Gastrocnemius medialis (tissue), 4 donors: ENCODE measurements around the gene GPR158. TPM values are rescaled to one million over a fixed set of nuclear protein-coding genes. Genes with fewer than 3 reads are reported as not detected.

Experiments
- ATAC-seq, 2 donors: fragments of 150-250 bp; one replicate each; pipeline ENCODE4 v1.9.1; 2016
- DNase-seq, 2 donors: peaks; one replicate each; pipeline ENCODE4 v3.0.0-alpha.2; 2019
- H3K27ac ChIP-seq, 4 donors: fragments of 200-600 bp; sonication (generic); 1 replicate in 1 of 4; 2 replicates in 3 of 4; pipeline ENCODE4 v1.5.1; 2016 to 2018; ENCODE audit warnings: mild to moderate bottlenecking in 2 of 4, moderate library complexity in 1 of 4
- H3K27me3 ChIP-seq, 3 donors: fragments of 200-600 bp; sonication (generic) in 2 of 3; 1 replicate in 1 of 3; 2 replicates in 2 of 3; pipeline versions ENCODE4 v1.5.1 to v1.6.0; 2016 to 2019; ENCODE audit warnings: mild to moderate bottlenecking in 1 of 3, moderate library complexity in 1 of 3
- H3K36me3 ChIP-seq, 2 donors: fragments of 200-600 bp; sonication (generic) in 1 of 2; one replicate each; pipeline ENCODE4 v1.5.1; 2017 to 2018
- H3K4me1 ChIP-seq, 2 donors: fragments of 200-600 bp; sonication (generic) in 1 of 2; one replicate each; pipeline ENCODE4 v1.5.1; 2016 to 2017; ENCODE audit warnings: mild to moderate bottlenecking in 2 of 2
- H3K4me3 ChIP-seq, 4 donors: fragments of 200-600 bp; sonication (generic) in 3 of 4; 1 replicate in 1 of 4; 2 replicates in 3 of 4; pipeline ENCODE4 v1.5.1; 2016 to 2019; ENCODE audit warnings: mild to moderate bottlenecking in 2 of 4
- H3K9me3 ChIP-seq, 3 donors: fragments of 200-600 bp; sonication (generic) in 2 of 3; 1 replicate in 1 of 3; 2 replicates in 2 of 3; pipeline ENCODE4 v1.5.1; 2016 to 2019
- POLR2A ChIP-seq, 2 donors: fragments of 450-650 bp; IDR thresholded peaks; one replicate each; pipeline ENCODE4 v1.6.1; 2017; ENCODE audit warnings: antibody characterized with exemption in 2 of 2, mild to moderate bottlenecking in 2 of 2, moderate library complexity in 2 of 2
- in situ Hi-C, 4 donors: fragments of 200-750 bp; cut with MboI; loops; one replicate each; pipeline versions ENCODE4 v1.15.0 to v1.8.0; 2017; ENCODE audit warnings: low sequenced_read_pairs in 4 of 4
- intact Hi-C: fragments of 100-400 bp; cut with DNase I; formaldehyde crosslinking; loops from one replicate; pipeline ENCODE4 v1.15.1; 2023; ENCODE audit warnings: low total_unique reads
- total RNA-seq, 4 donors: library from RNA; depleted of rRNA; stranded (reverse); fragments of >200 nt; gene quantifications; one replicate each; pipeline versions ENCODE4 v1.1.0 to v1.2.3, GENCODE V29; 2016
- TF ChIP-seq, protein P1 (sequence below), 5 experiments: fragments of 450-650 bp in 3 of 5; fragments of 200-600 bp in 2 of 5; sonication (generic) in 2 of 5; IDR thresholded peaks in 4 of 5; conservative IDR thresholded peaks in 1 of 5; 1 replicate in 4 of 5; 2 replicates in 1 of 5; pipeline ENCODE4 v1.5.1; 2016 to 2019; ENCODE audit warnings: antibody characterized with exemption in 5 of 5, mild to moderate bottlenecking in 3 of 5, moderate library complexity in 3 of 5

GPR158 gene
- total RNA-seq, 4 donors from 2014 or later, result 0.04 TPM; not detected in 3

DNA sequence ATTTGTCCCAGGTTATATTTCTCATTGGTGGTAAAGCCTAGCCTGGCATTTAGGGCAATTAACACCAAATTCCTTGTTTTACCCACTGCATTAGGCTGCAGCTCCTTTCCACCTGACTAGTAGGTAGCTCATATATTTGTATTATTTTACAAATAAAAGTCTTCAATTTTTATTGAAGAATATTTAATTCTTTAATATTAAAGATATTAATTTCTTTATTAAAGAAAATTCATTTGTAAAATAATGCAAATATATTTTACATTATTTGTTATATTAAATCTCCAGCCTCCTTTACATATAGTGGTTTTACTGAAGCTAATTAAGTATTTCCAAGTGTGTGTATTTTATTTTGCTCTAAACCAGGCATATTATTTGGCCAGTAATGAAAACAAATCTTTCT lies 361.2 kb downstream of the GPR158 start:
- Histone ChIP-seq H3K9me3 (no peaks in the 10 kb centered on the region), H3K4me3 (no peak overlapping the region), H3K4me1 (no peaks in the 10 kb centered on the region), H3K36me3 (no peaks in the 10 kb centered on the region), H3K27ac (no peak overlapping the region), H3K27me3 (no peaks in the 10 kb centered on the region)
- intact Hi-C loops (no loop called here), in situ Hi-C loops (no loop called here)
- no peak for DNase-seq
- no peak for ATAC-seq
- TF ChIP-seq POLR2A (IDR thresholded peaks at IDR 0.05), result no peak
- TF ChIP-seq, protein P1, sequence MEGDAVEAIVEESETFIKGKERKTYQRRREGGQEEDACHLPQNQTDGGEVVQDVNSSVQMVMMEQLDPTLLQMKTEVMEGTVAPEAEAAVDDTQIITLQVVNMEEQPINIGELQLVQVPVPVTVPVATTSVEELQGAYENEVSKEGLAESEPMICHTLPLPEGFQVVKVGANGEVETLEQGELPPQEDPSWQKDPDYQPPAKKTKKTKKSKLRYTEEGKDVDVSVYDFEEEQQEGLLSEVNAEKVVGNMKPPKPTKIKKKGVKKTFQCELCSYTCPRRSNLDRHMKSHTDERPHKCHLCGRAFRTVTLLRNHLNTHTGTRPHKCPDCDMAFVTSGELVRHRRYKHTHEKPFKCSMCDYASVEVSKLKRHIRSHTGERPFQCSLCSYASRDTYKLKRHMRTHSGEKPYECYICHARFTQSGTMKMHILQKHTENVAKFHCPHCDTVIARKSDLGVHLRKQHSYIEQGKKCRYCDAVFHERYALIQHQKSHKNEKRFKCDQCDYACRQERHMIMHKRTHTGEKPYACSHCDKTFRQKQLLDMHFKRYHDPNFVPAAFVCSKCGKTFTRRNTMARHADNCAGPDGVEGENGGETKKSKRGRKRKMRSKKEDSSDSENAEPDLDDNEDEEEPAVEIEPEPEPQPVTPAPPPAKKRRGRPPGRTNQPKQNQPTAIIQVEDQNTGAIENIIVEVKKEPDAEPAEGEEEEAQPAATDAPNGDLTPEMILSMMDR (IDR thresholded peaks at IDR 0.05 in 4 of 5, conservative IDR thresholded peaks at IDR 0.05 in 1 of 5), result no peak

GRCh38 chr10:25547382-25547781 lies 372.6 kb downstream of the GPR158 start:
- no peaks in the 10 kb centered on the region for H3K27me3 ChIP-seq
- no peak for DNase-seq
- no peak for ATAC-seq
- TF ChIP-seq, protein P1 (IDR thresholded peaks at IDR 0.05 in 4 of 5, conservative IDR thresholded peaks at IDR 0.05 in 1 of 5), result no peak
- TF ChIP-seq POLR2A (IDR thresholded peaks at IDR 0.05), result no peak
- no peaks in the 10 kb centered on the region for H3K4me1 ChIP-seq
- intact Hi-C loops (no loop called here), in situ Hi-C loops (no loop called here)
- no peak overlapping the region for H3K27ac ChIP-seq
- no peaks in the 10 kb centered on the region for H3K36me3 ChIP-seq
- H3K9me3 ChIP-seq, result no peaks in the 10 kb centered on the region
- H3K4me3 ChIP-seq, result no peak overlapping the region

- Histone ChIP-seq H3K9me3 (no peaks in the 10 kb centered on the region), H3K4me1 (no peaks in the 10 kb centered on the region), H3K27me3 (no peaks in the 10 kb centered on the region), H3K36me3 (no peaks in the 10 kb centered on the region), H3K4me3 (no peak overlapping the region), H3K27ac (no peak overlapping the region)
- ATAC-seq (no peak), DNase-seq (no peak)
- intact Hi-C loops, result no loop called here
- TF ChIP-seq, protein P1 (IDR thresholded peaks at IDR 0.05 in 4 of 5, conservative IDR thresholded peaks at IDR 0.05 in 1 of 5), result no peak
- TF ChIP-seq POLR2A (IDR thresholded peaks at IDR 0.05), result no peak
- in situ Hi-C loops, result no loop called here
These were observed 377.6 kb downstream of the GPR158 start for GRCh38 chr10:25552283-25552919.

DNA sequence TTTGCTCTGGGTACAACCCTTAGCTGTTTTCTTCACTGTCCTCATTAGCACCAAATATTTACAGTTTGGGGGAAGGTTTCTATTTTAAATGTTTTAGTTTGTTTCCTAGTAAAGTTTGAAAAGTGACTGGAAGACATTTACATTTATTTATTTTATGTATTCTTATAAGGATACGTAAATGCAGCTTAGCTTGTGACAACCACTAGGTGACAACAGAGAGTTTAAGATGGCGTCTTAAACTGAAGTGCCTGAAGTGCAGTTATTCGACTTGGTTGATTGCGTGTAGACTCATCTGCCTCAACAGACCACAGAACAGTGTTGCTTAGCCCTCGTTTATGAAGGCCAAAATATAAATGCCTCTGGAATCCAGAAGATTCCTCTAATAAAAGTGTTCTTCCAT lies 381.1 kb downstream of the GPR158 start:
- Histone ChIP-seq H3K9me3 (no peaks in the 10 kb centered on the region), H3K4me3 (no peak overlapping the region), H3K4me1 (no peaks in the 10 kb centered on the region), H3K27ac (no peak overlapping the region), H3K27me3 (no peaks in the 10 kb centered on the region), H3K36me3 (no peaks in the 10 kb centered on the region)
- in situ Hi-C loops, result no loop called here
- intact Hi-C loops, result no loop called here
- no peak for DNase-seq
- ATAC-seq, result no peak
- no peak for TF ChIP-seq POLR2A (IDR thresholded peaks at IDR 0.05)
- TF ChIP-seq, protein P1 (IDR thresholded peaks at IDR 0.05 in 4 of 5, conservative IDR thresholded peaks at IDR 0.05 in 1 of 5), result no peak

GRCh38 chr10:25556457-25556856 lies 381.7 kb downstream of the GPR158 start:
- H3K9me3 ChIP-seq, result no peaks in the 10 kb centered on the region
- in situ Hi-C loops, result no loop called here
- H3K4me3 ChIP-seq, result no peak overlapping the region
- no peaks in the 10 kb centered on the region for H3K36me3 ChIP-seq
- intact Hi-C loops, result no loop called here
- DNase-seq (no peak), ATAC-seq (no peak)
- TF ChIP-seq, protein P1 (IDR thresholded peaks at IDR 0.05 in 4 of 5, conservative IDR thresholded peaks at IDR 0.05 in 1 of 5), result no peak
- TF ChIP-seq POLR2A (IDR thresholded peaks at IDR 0.05), result no peak
- no peaks in the 10 kb centered on the region for H3K4me1 ChIP-seq
- H3K27ac ChIP-seq, result no peak overlapping the region
- no peaks in the 10 kb centered on the region for H3K27me3 ChIP-seq
